Mucosa of rectum (tissue), 2 donors: ENCODE measurements around the gene MIB1.
A peak's percentile ranks its signal among the peaks of the same experiment; 100 is the strongest.

ENCODE experiments used
- H3K27ac ChIP-seq, 2 donors: one replicate each; pipeline ENCODE4 v1.7.0; 2013; ENCODE audit warnings: inconsistent platforms in 2 of 2, low read depth in 2 of 2, low read length in 2 of 2
- H3K27me3 ChIP-seq, 2 donors: one replicate each; pipeline ENCODE4 v1.7.0; 2013; ENCODE audit warnings: low read length in 2 of 2; ENCODE audit not compliant: control insufficient read depth in 2 of 2, insufficient read depth in 2 of 2
- H3K36me3 ChIP-seq, 2 donors: one replicate each; pipeline ENCODE4 v1.7.0; 2013; ENCODE audit warnings: low read length in 2 of 2; ENCODE audit not compliant: control insufficient read depth in 2 of 2, insufficient read depth in 2 of 2
- H3K4me1 ChIP-seq, 2 donors: one replicate each; pipeline ENCODE4 v1.7.0; 2013; ENCODE audit warnings: low read length in 2 of 2, mild to moderate bottlenecking in 1 of 2; ENCODE audit not compliant: control insufficient read depth in 2 of 2, insufficient read depth in 2 of 2
- H3K4me3 ChIP-seq, 2 donors: one replicate each; pipeline ENCODE4 v1.7.0; 2013; ENCODE audit warnings: low read length in 2 of 2
- H3K9ac ChIP-seq, 2 donors: one replicate each; pipeline ENCODE4 v1.7.0; 2013; ENCODE audit warnings: low read length in 2 of 2, low read depth in 1 of 2, mild to moderate bottlenecking in 1 of 2
- H3K9me3 ChIP-seq, 2 donors: one replicate each; pipeline ENCODE4 v1.7.0; 2013; ENCODE audit warnings: low read length in 2 of 2; ENCODE audit not compliant: control insufficient read depth in 2 of 2
- donor health status: healthy.
- donor health status: Normal muscosa, but diverticular disease.

The MIB1 gene

GRCh38 chr18:21808185-21808584, 67.6 kb downstream of the MIB1 start:
- Histone ChIP-seq H3K9ac (no peak overlapping the region), H3K9me3 (peaks cover 0 to 2% of the 10 kb centered on the region in 2 donors), H3K4me3 (no peak overlapping the region), H3K27ac (no peak overlapping the region), H3K4me1 (no peaks in the 10 kb centered on the region), H3K27me3 (no peaks in the 10 kb centered on the region), H3K36me3 (peaks cover 0 to 17% of the 10 kb centered on the region in 2 donors)

- Histone ChIP-seq H3K36me3 (peaks cover 0 to 17% of the 10 kb centered on the region in 2 donors), H3K4me1 (no peaks in the 10 kb centered on the region), H3K9ac (no peak overlapping the region), H3K27me3 (no peaks in the 10 kb centered on the region), H3K9me3 (peaks cover 0 to 2% of the 10 kb centered on the region in 2 donors), H3K4me3 (no peak overlapping the region), H3K27ac (no peak overlapping the region)
These were observed 69.1 kb downstream of the MIB1 start for GRCh38 chr18:21809725-21810124.

GRCh38 chr18:21815101-21815500, 74.5 kb downstream of the MIB1 start:
- H3K36me3 ChIP-seq, result peaks cover 7 to 11% of the 10 kb centered on the region in 2 donors
- no peaks in the 10 kb centered on the region for H3K4me1 ChIP-seq
- H3K4me3 ChIP-seq, result no peak overlapping the region
- no peaks in the 10 kb centered on the region for H3K9me3 ChIP-seq
- H3K27ac ChIP-seq, result no peak overlapping the region
- H3K9ac ChIP-seq, result no peak overlapping the region
- H3K27me3 ChIP-seq, result no peaks in the 10 kb centered on the region

- H3K27ac ChIP-seq, result no peak overlapping the region
- no peak overlapping the region for H3K4me3 ChIP-seq
- no peaks in the 10 kb centered on the region for H3K27me3 ChIP-seq
- no peaks in the 10 kb centered on the region for H3K4me1 ChIP-seq
- H3K9ac ChIP-seq, result no peak overlapping the region
- no peaks in the 10 kb centered on the region for H3K9me3 ChIP-seq
- H3K36me3 ChIP-seq, result peaks cover 10 to 13% of the 10 kb centered on the region in 2 donors
These were observed 79.6 kb downstream of the MIB1 start for GRCh38 chr18:21820033-21820810.

GRCh38 chr18:21820811-21821143, 80.2 kb downstream of the MIB1 start:
- Histone ChIP-seq H3K36me3 (peaks cover 10 to 13% of the 10 kb centered on the region in 2 donors), H3K27me3 (no peaks in the 10 kb centered on the region), H3K4me3 (no peak overlapping the region), H3K4me1 (no peaks in the 10 kb centered on the region), H3K27ac (no peak overlapping the region), H3K9me3 (no peaks in the 10 kb centered on the region), H3K9ac (no peak overlapping the region)

GRCh38 chr18:21823848-21824247, 83.3 kb downstream of the MIB1 start:
- H3K36me3 ChIP-seq, result peaks cover 6 to 14% of the 10 kb centered on the region in 2 donors
- no peaks in the 10 kb centered on the region for H3K27me3 ChIP-seq
- no peak overlapping the region for H3K4me3 ChIP-seq
- no peak overlapping the region for H3K27ac ChIP-seq
- H3K9me3 ChIP-seq, result no peaks in the 10 kb centered on the region
- no peak overlapping the region for H3K9ac ChIP-seq
- H3K4me1 ChIP-seq, result no peaks in the 10 kb centered on the region

GRCh38 chr18:21826196-21826595, 85.6 kb downstream of the MIB1 start:
- no peak overlapping the region for H3K9ac ChIP-seq
- no peaks in the 10 kb centered on the region for H3K9me3 ChIP-seq
- H3K27me3 ChIP-seq, result no peaks in the 10 kb centered on the region
- no peak overlapping the region for H3K4me3 ChIP-seq
- H3K27ac ChIP-seq, result no peak overlapping the region
- H3K4me1 ChIP-seq, result no peaks in the 10 kb centered on the region
- H3K36me3 ChIP-seq, result peaks cover 0 to 5% of the 10 kb centered on the region in 2 donors

- Histone ChIP-seq H3K4me3 (no peak overlapping the region), H3K9ac (no peak overlapping the region), H3K27me3 (no peaks in the 10 kb centered on the region), H3K9me3 (no peaks in the 10 kb centered on the region), H3K4me1 (no peaks in the 10 kb centered on the region), H3K36me3 (peaks cover 0 to 5% of the 10 kb centered on the region in 2 donors), H3K27ac (no peak overlapping the region)
These were observed 86.2 kb downstream of the MIB1 start for GRCh38 chr18:21826641-21827302.

GRCh38 chr18:21830532-21830931, 89.9 kb downstream of the MIB1 start:
- Histone ChIP-seq H3K27me3 (no peaks in the 10 kb centered on the region), H3K4me3 (peak overlapping the region in 1 of 2 donors; percentile 32), H3K9ac (no peak overlapping the region), H3K4me1 (no peaks in the 10 kb centered on the region), H3K9me3 (no peaks in the 10 kb centered on the region), H3K27ac (no peak overlapping the region), H3K36me3 (peaks cover 0 to 2% of the 10 kb centered on the region in 2 donors)

GRCh38 chr18:21831413-21831831, 90.8 kb downstream of the MIB1 start:
- H3K27me3 ChIP-seq, result no peaks in the 10 kb centered on the region
- H3K27ac ChIP-seq, result no peak overlapping the region
- peak overlapping the region in 1 of 2 donors; percentile 32 for H3K4me3 ChIP-seq
- no peak overlapping the region for H3K9ac ChIP-seq
- no peaks in the 10 kb centered on the region for H3K9me3 ChIP-seq
- no peaks in the 10 kb centered on the region for H3K36me3 ChIP-seq
- no peaks in the 10 kb centered on the region for H3K4me1 ChIP-seq
